Lower leg skin (tissue), 4 donors: ENCODE measurements around the gene C1orf159. TPM values are rescaled to one million over a fixed set of nuclear protein-coding genes. Genes with fewer than 3 reads are reported as not detected.

Source experiments
- DNase-seq, 2 donors: peaks; one replicate each; pipeline ENCODE4 v3.0.0-alpha.2; 2019; ENCODE audit warnings: low spot score in 2 of 2
- H3K4me3 ChIP-seq: fragments of 200-600 bp; sonication (generic); 2 replicates; pipeline ENCODE4 v1.5.1; 2017; ENCODE audit warnings: mild to moderate bottlenecking, low read depth; ENCODE audit not compliant: poor library complexity, severe bottlenecking
- CTCF ChIP-seq, 3 donors: fragments of 450-650 bp; IDR thresholded peaks; one replicate each; pipeline ENCODE4 v1.5.1; 2016; ENCODE audit warnings: antibody characterized with exemption in 3 of 3, mild to moderate bottlenecking in 3 of 3, moderate library complexity in 2 of 3
- POLR2A ChIP-seq, 2 donors: fragments of 450-650 bp; IDR thresholded peaks; one replicate each; pipeline ENCODE4 v1.6.1; 2016 to 2017; ENCODE audit warnings: antibody characterized with exemption in 2 of 2, mild to moderate bottlenecking in 1 of 2, moderate library complexity in 1 of 2
- WGBS, 2 donors: methylation state at CpG; one replicate each; pipeline ENCODE4 v1.1.5; 2018; 5-methylcytosine and 5-hydroxymethylcytosine counted together
- intact Hi-C: fragments of 100-400 bp; cut with DNase I; formaldehyde crosslinking; loops from one replicate; pipeline ENCODE4 v1.15.0; 2023; ENCODE audit warnings: low total_unique reads
- total RNA-seq, 4 donors: library from RNA; depleted of rRNA; stranded (reverse); fragments of >200 nt; gene quantifications; one replicate each; pipeline ENCODE4 v1.1.0, GENCODE V29; 2016

The C1orf159 gene
- total RNA-seq, 4 donors from 2014 or later = 16.1 to 36.0 (median 21.5) TPM

GRCh38 chr1:1043921-1044320 is 72.0 kb downstream of the C1orf159 start:
- no peak for DNase-seq
- no peak overlapping the region for H3K4me3 ChIP-seq
- intact Hi-C loops = no loop called here
- 93 to 96% methylated on average over 21 to 27 of the region's 33 CpGs for WGBS, 2 donors
- TF ChIP-seq POLR2A (IDR thresholded peaks at IDR 0.05) (no peak), CTCF (IDR thresholded peaks at IDR 0.05) (no peak)

GRCh38 chr1:1043411-1043810 is 72.5 kb downstream of the C1orf159 start:
- no peak for TF ChIP-seq POLR2A (IDR thresholded peaks at IDR 0.05)
- TF ChIP-seq CTCF (IDR thresholded peaks at IDR 0.05) = no peak
- 93 to 95% methylated on average over 14 to 15 of the region's 27 CpGs for WGBS, 2 donors
- no peak overlapping the region for H3K4me3 ChIP-seq
- no peak for DNase-seq
- intact Hi-C loops = no loop called here

GRCh38 chr1:1042835-1043234 is 73.1 kb downstream of the C1orf159 start:
- WGBS, 2 donors = 83 to 87% methylated on average over 10 of the region's 10 CpGs
- H3K4me3 ChIP-seq = no peak overlapping the region
- DNase-seq = no peak
- TF ChIP-seq CTCF (IDR thresholded peaks at IDR 0.05) (no peak), POLR2A (IDR thresholded peaks at IDR 0.05) (no peak)
- intact Hi-C loops = no loop called here

GRCh38 chr1:1041873-1042272 is 74.0 kb downstream of the C1orf159 start:
- intact Hi-C loops = no loop called here
- TF ChIP-seq CTCF (IDR thresholded peaks at IDR 0.05) = no peak
- no peak for TF ChIP-seq POLR2A (IDR thresholded peaks at IDR 0.05)
- 92% methylated on average over 24 to 25 of the region's 25 CpGs for WGBS, 2 donors
- H3K4me3 ChIP-seq = no peak overlapping the region
- no peak for DNase-seq

GRCh38 chr1:1041092-1041523 is 74.8 kb downstream of the C1orf159 start:
- DNase-seq = no peak
- intact Hi-C loops = no loop called here
- 73 to 82% methylated on average over 22 to 31 of the region's 60 CpGs for WGBS, 2 donors
- no peak overlapping the region for H3K4me3 ChIP-seq
- no peak for TF ChIP-seq POLR2A (IDR thresholded peaks at IDR 0.05)
- no peak for TF ChIP-seq CTCF (IDR thresholded peaks at IDR 0.05)
